Measurements from ENCODE around the gene CFAP107.

- TF ChIP-seq CTCF (conservative IDR thresholded peaks at IDR 0.05 in 1 of 2, IDR thresholded peaks at IDR 0.05 in 1 of 2; ENCODE audit: extremely low read depth in 1 of 2, insufficient read depth in 1 of 2, low read depth in 1 of 2, low read length in 2 of 2) = no peak
- no peak for TF ChIP-seq EZH2 (IDR thresholded peaks at IDR 0.05; ENCODE audit: borderline replicate concordance, low read length)
Measured at GRCh38 chr1:12722626-12723025, 23.4 kb upstream of the CFAP107 start.
